SK-N-SH (cell line): Measurements from ENCODE around the gene ZBTB37.

Source experiments
- CTCF ChIP-seq: fragments of 200-600 bp; sonication (generic); IDR thresholded peaks from 2 replicates; pipeline ENCODE4 v1.6.1; 2017; ENCODE audit warnings: antibody characterized with exemption, mild to moderate bottlenecking, moderate library complexity
- GABPA ChIP-seq: IDR thresholded peaks from 2 replicates; pipeline ENCODE4 v1.4.0; 2012; ENCODE audit warnings: low read depth, mild to moderate bottlenecking
- MAX ChIP-seq: IDR thresholded peaks from 2 replicates; pipeline ENCODE4 v1.4.0; 2012; ENCODE audit warnings: low read depth
- NRF1 ChIP-seq: IDR thresholded peaks from 2 replicates; pipeline ENCODE4 v1.6.1; 2012; ENCODE audit warnings: low read depth, mild to moderate bottlenecking, low read length
- REST ChIP-seq: IDR thresholded peaks from 2 replicates; pipeline ENCODE4 v1.6.1; 2012; ENCODE audit warnings: mild to moderate bottlenecking, low read depth, low read length, moderate library complexity
- SIN3A ChIP-seq: IDR thresholded peaks from 2 replicates; pipeline ENCODE4 v1.6.1; 2012; ENCODE audit warnings: low read depth, mild to moderate bottlenecking, low read length, moderate library complexity, borderline replicate concordance
- TAF1 ChIP-seq: IDR thresholded peaks from 2 replicates; pipeline ENCODE4 v1.6.1; 2012; ENCODE audit warnings: low read depth, mild to moderate bottlenecking, low read length, moderate library complexity, borderline replicate concordance
- TCF12 ChIP-seq: IDR thresholded peaks from 2 replicates; pipeline ENCODE4 v1.4.0; 2012
- TEAD4 ChIP-seq: IDR thresholded peaks from 2 replicates; pipeline ENCODE4 v1.4.0; 2012; ENCODE audit warnings: mild to moderate bottlenecking, borderline replicate concordance; ENCODE audit not compliant: insufficient read depth

- no peak for TF ChIP-seq CTCF
- 0 out of 2 replicates have a peak, but pooled peaks have one; percentile 4 for TF ChIP-seq TAF1
- no peak for TF ChIP-seq TCF12
- TF ChIP-seq MAX, result no peak
- no peak for TF ChIP-seq NRF1
- TF ChIP-seq REST, result no peak
- TF ChIP-seq TEAD4, result no peak
- no peak for TF ChIP-seq GABPA
- TF ChIP-seq SIN3A, result no peak
Observed at GRCh38 chr1:173823781-173824314, 44.3 kb upstream of the ZBTB37 start.
